Measurements from ENCODE around the gene TMPRSS9.

Gene TMPRSS9

DNA sequence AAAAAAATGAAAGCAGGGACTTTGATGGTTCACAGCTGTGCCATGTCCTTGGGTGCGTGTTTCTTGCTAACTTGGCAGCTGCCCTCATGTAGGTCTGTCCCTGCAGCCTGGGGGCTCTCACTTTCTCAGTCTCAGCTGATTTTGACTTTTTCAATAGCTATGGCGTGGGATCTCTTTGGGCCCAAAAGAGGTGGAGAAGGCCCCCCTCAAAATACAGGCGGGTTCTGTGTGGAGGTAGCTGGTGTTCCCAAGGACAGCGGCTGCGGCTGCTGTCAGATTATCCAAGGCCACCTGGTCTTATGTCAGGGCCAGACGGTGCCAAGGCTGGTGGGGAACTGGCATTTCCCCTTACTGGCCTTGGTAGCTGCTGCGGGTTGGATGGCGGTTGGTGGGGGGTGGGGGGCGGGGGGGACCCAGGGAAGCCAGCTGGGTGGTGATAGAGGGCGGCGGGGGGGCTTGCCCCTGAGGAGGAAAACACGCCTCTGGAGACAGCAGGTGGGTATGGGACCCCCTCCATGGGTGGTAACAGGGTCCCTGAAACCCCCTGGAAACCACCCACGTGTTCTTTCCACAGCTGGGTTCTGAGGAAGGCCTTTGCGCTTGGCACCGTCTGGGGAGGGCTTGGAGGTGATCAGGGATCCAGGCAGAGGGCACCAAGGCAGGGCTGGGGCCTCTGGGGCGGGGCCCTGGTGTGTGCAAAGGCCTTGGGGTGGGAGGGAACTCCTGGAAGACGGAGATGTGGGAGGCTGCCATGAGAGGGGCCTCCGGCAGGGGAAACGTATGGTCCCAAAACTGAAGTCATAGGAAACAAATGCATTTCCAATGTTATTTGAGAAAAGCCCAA, 63.2 kb downstream of the TMPRSS9 start:
- no peak for DNase-seq (ENCODE audit: insufficient read length, low spot score)
- FAIRE-seq: no peak
- TF ChIP-seq PAX5 (IDR thresholded peaks at IDR 0.05; ENCODE audit: insufficient read depth, low read length, severe bottlenecking) (no peak), POLR2A (IDR thresholded peaks at IDR 0.05; ENCODE audit: low read depth, low read length) (no peak), TAF1 (IDR thresholded peaks at IDR 0.05; ENCODE audit: low read depth, low read length) (no peak), POLR2AphosphoS5 (IDR thresholded peaks at IDR 0.05; ENCODE audit: low read depth, low read length) (no peak), SPI1 (IDR thresholded peaks at IDR 0.05; ENCODE audit: low read depth, low read length) (no peak)

DNA sequence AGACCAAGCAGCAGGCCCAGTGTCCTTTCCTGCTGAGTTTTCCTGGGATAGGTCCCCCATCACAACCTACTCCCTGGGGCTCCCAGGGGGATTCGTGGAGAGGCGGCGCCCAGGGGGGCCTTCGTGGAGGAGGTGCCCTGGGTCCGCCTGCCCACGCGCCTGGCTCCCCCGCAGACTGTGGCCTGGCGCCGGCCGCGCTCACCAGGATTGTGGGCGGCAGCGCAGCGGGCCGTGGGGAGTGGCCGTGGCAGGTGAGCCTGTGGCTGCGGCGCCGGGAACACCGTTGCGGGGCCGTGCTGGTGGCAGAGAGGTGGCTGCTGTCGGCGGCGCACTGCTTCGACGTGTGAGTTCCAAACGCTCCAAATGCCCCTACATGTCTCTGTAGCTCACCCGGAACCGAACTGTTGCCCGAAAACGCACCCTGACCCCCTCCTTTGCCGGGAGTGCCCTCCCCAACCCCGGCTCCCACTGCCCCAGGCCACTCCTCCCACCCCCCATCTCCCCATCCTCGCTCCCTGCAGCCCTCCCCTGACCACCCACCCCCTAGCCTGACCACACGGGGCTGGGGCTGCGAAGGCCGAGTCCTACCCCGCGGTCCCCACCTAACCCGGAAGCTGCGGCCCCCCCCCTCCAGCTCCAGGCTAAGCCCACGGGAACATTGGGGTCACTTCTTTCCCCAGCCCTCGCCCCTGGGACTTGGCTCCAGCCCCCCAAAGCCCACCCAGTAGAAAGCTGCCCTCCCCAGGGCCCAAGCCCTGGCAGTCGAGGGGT, 64.0 kb downstream of the TMPRSS9 start:
- TF ChIP-seq POU2F2 (IDR thresholded peaks at IDR 0.05; ENCODE audit: low read depth, low read length) (no peak), TAF1 (IDR thresholded peaks at IDR 0.05; ENCODE audit: low read depth, low read length) (no peak), POLR2AphosphoS5 (IDR thresholded peaks at IDR 0.05; ENCODE audit: low read depth, low read length) (no peak), POLR2A (IDR thresholded peaks at IDR 0.05; ENCODE audit: low read depth, low read length) (no peak), PAX5 (IDR thresholded peaks at IDR 0.05; ENCODE audit: insufficient read depth, low read length, severe bottlenecking) (no peak)
- DNase-seq (ENCODE audit: insufficient read length, low spot score) (no peak), FAIRE-seq (no peak)

DNA sequence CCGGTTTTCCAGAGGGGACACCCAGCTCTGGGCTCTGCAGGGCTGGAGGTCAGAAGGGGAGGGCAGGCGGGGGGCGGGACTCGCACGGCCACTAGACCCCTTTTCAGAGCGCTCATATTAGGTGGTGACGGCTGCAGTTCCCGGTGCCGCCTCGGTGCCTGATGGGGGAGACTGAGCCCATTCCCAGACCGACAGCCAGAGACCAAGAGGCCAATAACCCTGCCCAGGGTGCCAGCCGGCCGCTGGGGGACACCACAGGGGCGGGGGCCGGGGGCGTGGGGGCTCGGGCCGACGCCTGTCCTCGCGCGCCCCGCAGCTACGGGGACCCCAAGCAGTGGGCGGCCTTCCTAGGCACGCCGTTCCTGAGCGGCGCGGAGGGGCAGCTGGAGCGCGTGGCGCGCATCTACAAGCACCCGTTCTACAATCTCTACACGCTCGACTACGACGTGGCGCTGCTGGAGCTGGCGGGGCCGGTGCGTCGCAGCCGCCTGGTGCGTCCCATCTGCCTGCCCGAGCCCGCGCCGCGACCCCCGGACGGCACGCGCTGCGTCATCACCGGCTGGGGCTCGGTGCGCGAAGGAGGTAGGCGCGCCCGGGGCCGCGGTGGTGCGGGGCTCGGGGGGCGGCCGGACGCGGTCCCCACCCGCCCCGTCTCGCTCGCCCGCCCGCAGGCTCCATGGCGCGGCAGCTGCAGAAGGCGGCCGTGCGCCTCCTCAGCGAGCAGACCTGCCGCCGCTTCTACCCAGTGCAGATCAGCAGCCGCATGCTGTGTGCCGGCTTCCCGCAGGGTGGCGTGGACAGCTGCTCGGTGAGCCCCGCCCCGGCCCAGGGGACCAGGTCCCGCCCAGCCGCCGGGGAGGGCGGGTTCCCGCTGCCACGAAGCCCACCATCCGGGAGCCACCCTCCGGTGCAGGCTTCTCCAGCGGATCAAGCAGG, 64.9 kb downstream of the TMPRSS9 start:
- FAIRE-seq (no peak), DNase-seq (ENCODE audit: insufficient read length, low spot score) (no peak)
- TF ChIP-seq POLR2A (IDR thresholded peaks at IDR 0.05; ENCODE audit: low read depth, low read length) (no peak), SPI1 (IDR thresholded peaks at IDR 0.05; ENCODE audit: low read depth, low read length) (no peak)

DNA sequence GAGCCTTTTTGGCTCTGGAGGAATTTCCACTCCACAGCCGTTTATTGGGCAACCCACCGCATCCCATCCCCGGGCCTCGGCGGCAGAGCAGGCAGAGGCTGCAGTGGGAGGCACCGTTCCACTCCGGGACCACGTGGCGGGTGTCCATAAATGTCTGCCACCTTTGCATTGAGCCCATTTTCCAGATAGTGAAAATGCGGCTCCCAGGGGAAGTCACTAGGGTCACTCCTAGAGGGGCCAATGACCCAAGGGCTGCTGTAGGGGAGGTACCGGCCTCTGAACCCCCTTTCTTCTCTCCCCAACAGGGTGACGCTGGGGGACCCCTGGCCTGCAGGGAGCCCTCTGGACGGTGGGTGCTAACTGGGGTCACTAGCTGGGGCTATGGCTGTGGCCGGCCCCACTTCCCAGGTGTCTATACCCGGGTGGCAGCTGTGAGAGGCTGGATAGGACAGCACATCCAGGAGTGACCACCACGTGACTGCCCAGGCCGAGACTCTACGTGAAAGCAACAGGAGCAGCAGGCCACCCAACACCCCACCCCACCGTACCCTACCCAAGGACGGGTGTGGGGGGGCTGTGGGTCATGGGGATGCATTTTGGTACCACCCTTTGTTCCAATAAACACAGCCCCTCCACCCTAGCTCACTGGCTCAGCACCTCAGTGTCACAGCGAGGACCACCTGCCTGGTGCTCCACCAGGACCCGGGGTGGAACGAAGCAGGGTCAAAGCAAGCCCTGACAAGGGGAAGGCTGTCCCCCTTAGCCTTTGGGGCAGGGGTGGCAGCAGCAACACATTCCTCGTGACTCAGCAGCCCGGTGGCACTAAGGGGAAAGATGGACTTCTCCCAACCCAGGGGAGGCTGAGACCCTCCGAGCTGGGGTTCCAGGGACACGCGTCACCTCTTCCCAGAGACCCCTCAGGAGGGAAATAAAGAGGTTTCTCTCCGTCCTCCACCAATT, 65.8 kb downstream of the TMPRSS9 start:
- FAIRE-seq (no peak), DNase-seq (ENCODE audit: insufficient read length, low spot score) (no peak)

DNA sequence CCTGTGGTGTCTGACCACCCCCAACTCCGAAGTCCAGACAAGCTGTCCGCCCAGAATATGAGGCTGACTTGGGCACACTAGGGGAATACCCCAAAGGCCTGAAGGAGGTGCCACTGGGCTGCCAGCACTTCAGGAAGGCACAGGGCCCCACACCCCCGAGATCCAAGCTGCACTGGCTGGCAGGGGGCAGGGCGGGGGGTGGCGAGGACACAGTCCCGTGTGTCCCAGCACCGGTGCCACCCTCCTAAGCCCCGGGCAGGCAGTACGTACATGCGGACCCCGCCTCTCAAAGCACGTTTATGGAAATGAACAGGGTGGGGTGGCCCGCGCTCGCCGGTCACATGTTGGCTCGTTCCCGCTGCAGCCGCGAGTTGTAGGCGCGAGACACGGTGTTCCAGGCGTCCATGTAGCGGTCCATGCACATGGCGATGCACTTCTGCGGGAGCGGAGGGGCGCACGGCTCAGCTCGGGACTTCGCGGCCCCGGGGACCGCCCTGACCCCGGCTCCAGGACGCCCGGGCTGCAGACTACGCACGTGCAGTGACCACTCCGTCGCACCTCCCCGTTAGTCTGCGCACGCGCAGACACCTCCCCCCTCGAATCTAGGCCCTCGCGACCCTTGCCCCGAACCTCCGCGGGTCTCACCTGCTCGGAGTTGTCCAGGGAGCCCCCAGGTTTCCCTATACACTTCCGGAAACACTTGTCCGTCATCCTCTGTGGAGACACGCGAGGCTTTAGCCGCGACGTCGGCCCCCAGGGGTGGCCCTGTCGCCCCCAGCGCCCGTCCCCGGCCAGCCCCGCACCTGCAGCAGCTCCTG, 66.8 kb downstream of the TMPRSS9 start:
- no peak for TF ChIP-seq SPI1 (IDR thresholded peaks at IDR 0.05; ENCODE audit: low read depth, low read length)
- TF ChIP-seq POLR2AphosphoS5 (IDR thresholded peaks at IDR 0.05; ENCODE audit: low read depth, low read length): peak; percentile 51; the same call in 1 of the 2 replicates
- no peak for TF ChIP-seq POU2F2 (IDR thresholded peaks at IDR 0.05; ENCODE audit: low read depth, low read length)
- FAIRE-seq (no peak), DNase-seq (ENCODE audit: insufficient read length, low spot score) (peak; percentile 80)

More for the DNA sequence above, 65.8 kb downstream of the TMPRSS9 start:
- TF ChIP-seq POLR2A (IDR thresholded peaks at IDR 0.05; ENCODE audit: low read depth, low read length): no peak
- no peak for TF ChIP-seq SPI1 (IDR thresholded peaks at IDR 0.05; ENCODE audit: low read depth, low read length)
- TF ChIP-seq POLR2AphosphoS5 (IDR thresholded peaks at IDR 0.05; ENCODE audit: low read depth, low read length): no peak
- TF ChIP-seq POU2F2 (IDR thresholded peaks at IDR 0.05; ENCODE audit: low read depth, low read length): no peak
- TF ChIP-seq PAX5 (IDR thresholded peaks at IDR 0.05; ENCODE audit: insufficient read depth, low read length, severe bottlenecking): no peak
- TF ChIP-seq TAF1 (IDR thresholded peaks at IDR 0.05; ENCODE audit: low read depth, low read length): no peak

DNA sequence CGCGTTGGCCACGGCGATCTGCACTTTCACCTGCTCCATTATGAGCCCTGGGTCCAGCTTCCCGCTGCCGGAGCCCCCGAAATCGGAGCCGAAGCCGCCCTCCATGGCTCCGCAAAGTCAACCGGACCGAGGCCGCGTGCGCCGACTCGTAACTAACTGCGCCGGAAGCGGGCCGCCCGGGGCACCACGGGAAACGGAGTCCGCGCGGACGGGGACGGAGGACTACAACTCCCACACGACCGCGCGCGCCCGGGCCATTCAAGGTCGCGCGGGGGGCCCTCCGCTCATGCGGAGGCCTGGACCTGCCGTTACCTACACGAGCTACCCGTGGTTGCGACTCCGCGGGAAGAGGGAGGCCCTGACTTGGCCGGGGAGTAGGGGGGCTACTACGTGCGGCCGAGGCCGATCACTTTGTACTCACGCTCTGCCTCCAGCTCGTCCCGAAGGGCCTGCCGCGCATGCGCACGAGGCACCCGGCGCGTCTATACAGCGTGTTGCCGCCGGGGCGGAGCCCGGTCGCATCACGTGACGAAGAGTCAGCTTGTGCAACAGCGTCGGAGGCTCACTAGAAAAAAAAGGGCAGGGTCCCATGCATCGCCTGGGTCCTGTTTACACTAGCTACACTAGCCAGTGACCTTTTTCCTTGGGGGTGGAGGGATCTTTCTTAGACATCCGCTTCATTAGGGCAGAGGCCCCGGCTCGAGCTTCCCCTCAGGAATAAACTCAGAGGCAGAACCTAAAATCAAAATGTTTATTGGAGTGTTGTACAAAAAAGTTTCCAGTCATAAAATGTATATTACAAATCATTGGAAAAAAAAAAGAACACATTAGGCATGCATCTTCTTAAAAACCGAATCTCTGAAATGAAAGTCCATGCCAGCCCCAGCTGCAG, 67.6 kb downstream of the TMPRSS9 start, which contains the start of gene TIMM13:
Gene TIMM13, minus strand, starts transcription at position 158 of the 892 bp plus-strand sequence. Its CDS starts 53 bp downstream, at position 105.
- peak; percentile 100 for FAIRE-seq
- TF ChIP-seq SPI1 (IDR thresholded peaks at IDR 0.05; ENCODE audit: low read depth, low read length) (no peak), POLR2AphosphoS5 (IDR thresholded peaks at IDR 0.05; ENCODE audit: low read depth, low read length) (peak; percentile 82), POLR2A (IDR thresholded peaks at IDR 0.05; ENCODE audit: low read depth, low read length) (peak; percentile 81), POU2F2 (IDR thresholded peaks at IDR 0.05; ENCODE audit: low read depth, low read length) (no peak), PAX5 (IDR thresholded peaks at IDR 0.05; ENCODE audit: insufficient read depth, low read length, severe bottlenecking) (peak; percentile 47), TAF1 (IDR thresholded peaks at IDR 0.05; ENCODE audit: low read depth, low read length) (peak; percentile 44; the same call in 1 of the 2 replicates)
- DNase-seq (ENCODE audit: insufficient read length, low spot score): peak; percentile 98

DNA sequence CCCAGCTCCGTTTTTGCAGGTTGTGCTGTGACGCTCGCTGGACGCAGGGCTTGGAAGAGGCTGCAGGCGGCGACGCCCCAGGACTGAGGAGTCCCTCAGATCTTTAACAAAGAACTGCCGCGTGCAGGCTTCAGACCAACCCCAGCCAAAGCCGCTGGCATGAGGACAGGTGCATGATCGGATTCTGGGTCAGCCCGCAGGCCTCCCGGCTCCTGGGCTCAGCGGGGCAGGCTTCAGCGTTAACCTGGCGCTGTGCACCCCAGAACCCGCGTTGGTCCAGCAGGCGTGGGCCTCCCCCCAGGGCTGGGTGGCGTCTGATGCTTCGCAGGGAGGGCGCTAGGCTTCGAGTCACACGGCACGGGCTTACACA, 68.2 kb downstream of the TMPRSS9 start:
- FAIRE-seq (no peak), DNase-seq (ENCODE audit: insufficient read length, low spot score) (no peak)
- TF ChIP-seq SPI1 (IDR thresholded peaks at IDR 0.05; ENCODE audit: low read depth, low read length) (no peak), POU2F2 (IDR thresholded peaks at IDR 0.05; ENCODE audit: low read depth, low read length) (peak; percentile 22; the same call in 1 of the 2 replicates)

Measured in GM12891 (cell line).